H1 (cell line): ENCODE measurements around the gene UCP2. TPM values are rescaled to one million over a fixed set of nuclear protein-coding genes. Genes with fewer than 3 reads are reported as not detected.

Experiments used
- MAFK ChIP-seq: IDR thresholded peaks from 2 replicates; pipeline ENCODE4 v1.6.1; 2012; ENCODE audit warnings: low read depth, mild to moderate bottlenecking, improper control_type of control experiment, low read length
- RBBP5 ChIP-seq: IDR thresholded peaks from 2 replicates; pipeline ENCODE4 v1.7.1; 2012; ENCODE audit warnings: low read depth, mild to moderate bottlenecking, inconsistent platforms, low read length, moderate library complexity, borderline replicate concordance
- SAP30 ChIP-seq: fragments of 300-600 bp; sonication (generic); IDR thresholded peaks from 2 replicates; pipeline ENCODE4 v1.7.1; 2012; ENCODE audit warnings: low read length, moderate library complexity, mild to moderate bottlenecking, inconsistent platforms; ENCODE audit not compliant: insufficient read depth, insufficient replicate concordance
- SIX5 ChIP-seq: IDR thresholded peaks from 2 replicates; pipeline ENCODE4 v1.6.1; 2011; ENCODE audit warnings: mild to moderate bottlenecking, low read depth, low read length
- polyA plus RNA-seq, 7 experiments: library from polyadenylated mRNA; depleted of rRNA in 3 of 7; stranded (reverse) in 5 of 7; unstranded in 2 of 7; fragments of >200 nt in 5 of 7; fragments of 200-250 nt in 2 of 7; gene quantifications; 1 replicate in 5 of 7; 2 replicates in 1 of 7; 4 replicates in 1 of 7; pipeline versions ENCODE4 v1.2.1 to v1.2.3, GENCODE V29; 2011 to 2013; ENCODE audit warnings: missing spikeins in 2 of 7, mixed read lengths in 2 of 7
- total RNA-seq: library from RNA; stranded (reverse); fragmentation: NEBNext Ultra II Directional; extraction: Animal tissue kit (Norgen Biotek cat#: 25700); gene quantifications from 2 replicates; pipeline ENCODE4 v1.2.1, GENCODE V29; 2021

UCP2 gene
- total and polyA plus RNA-seq, 2 of the 8 experiments (the other 6 are each of a cell fraction or from before 2014, with no cell fraction given): 46.2 to 55.2 TPM

DNA sequence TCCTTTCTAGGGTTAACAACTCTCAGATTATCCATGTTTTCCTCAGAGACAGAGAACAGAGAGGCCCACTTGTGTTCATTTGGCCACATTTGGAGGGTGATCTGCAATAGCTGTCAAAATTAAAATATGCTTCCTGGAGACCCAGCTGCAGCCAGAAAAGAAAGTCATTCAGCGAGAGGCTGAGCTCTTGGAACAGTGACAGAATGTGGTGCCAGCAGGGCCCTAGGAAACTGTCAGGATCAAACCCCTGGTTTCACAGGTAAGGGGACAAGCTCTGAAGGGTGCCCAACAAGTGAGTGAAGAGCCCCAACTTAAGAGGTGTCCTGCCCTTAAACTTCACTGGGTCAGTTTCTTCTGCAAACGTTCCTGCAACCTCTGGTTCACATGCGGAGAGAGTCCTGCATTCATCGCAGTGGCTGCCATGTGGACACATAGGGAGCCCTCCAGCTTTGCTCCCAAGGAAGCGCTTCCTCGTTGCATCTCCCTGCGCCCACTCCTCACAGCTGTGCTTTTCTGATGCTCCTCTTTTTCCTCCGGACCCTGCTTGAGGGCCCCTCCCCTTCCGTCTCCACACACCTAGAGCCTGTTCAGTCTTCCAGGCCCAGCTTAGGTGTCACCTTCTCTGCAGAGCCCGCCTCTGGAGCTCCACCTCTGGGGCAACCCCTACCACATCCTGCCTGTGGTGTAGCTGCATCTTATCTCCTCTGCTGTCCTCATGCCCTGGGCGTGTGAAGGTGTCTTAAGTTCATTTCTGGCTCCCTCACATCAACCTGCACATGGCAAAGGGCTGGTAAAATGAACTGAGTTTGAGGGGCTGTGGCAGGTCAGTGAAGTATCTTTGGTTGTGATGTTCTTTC is 22.3 kb upstream of the UCP2 start (continued):
- TF ChIP-seq SAP30: no peak
- no peak for TF ChIP-seq MAFK
- TF ChIP-seq SIX5: no peak
- TF ChIP-seq RBBP5: no peak
